Measurements from ENCODE around the gene BICD1. TPM values are rescaled to one million over a fixed set of nuclear protein-coding genes. Genes with fewer than 3 reads are reported as not detected.
"Not testable (repeated sequence)": the region's sequence is repeated elsewhere in the genome, so short reads cannot be mapped to it uniquely, and the experiment has no call there.

Gene BICD1
- total RNA-seq, 1 donor from 2014 or later, result 33.8 TPM

DNA sequence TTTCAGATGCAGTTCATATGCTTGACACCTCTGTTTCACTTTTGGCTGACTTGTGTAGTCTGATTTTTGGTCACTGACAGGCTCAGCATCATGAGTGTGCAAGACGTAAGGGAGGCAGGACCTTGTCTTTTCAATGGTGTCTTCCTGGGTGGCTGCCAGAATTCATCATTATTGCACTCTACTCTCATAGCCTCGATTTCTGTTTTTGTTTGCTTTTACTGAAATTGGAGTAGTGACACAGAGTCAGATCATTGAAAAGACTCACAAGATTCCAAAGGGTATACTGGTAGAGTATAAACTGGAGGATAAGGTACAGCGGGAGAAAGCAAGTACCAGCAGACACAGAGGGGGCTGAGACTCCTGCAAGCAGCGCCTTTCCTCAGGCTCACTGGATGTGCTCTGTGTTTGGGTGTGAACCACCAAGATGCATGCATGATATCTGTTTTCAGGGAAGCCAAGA is 166.4 kb downstream of the BICD1 start:
- intact Hi-C loops (cut with DNase I), result no loop called here
- Histone ChIP-seq H3K27me3 (no peaks in the 10 kb centered on the region), H3K9me3 (no peaks in the 10 kb centered on the region), H3K27ac (no peak overlapping the region), H3K4me1 (no peaks in the 10 kb centered on the region), H3K4me3 (no peak overlapping the region), H3K36me3 (no peaks in the 10 kb centered on the region)
- TF ChIP-seq CTCF (IDR thresholded peaks at IDR 0.05), result no peak
- DNase-seq (ENCODE audit: low spot score in 2 of 2), result no peak

DNA sequence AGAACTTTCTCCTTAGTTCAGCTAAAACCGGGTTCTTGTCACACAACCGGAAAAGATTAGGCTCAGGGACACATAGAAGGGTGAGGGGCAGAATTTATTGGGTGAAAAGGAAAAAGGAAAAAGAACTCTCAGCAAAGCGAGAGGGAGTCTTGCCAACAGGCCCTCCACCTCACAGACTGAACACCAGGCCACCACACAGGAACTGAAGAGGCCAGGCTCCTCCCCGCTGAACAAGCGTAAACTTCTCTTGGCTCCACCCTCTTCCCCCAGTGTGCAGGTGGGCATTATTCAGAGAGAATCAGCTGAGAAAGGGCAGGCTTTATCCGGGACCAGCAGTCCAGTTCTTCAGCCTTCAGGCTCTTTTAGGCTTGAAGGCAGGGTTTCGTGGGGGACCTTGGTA is 167.1 kb downstream of the BICD1 start:
- no peak for DNase-seq (ENCODE audit: low spot score in 2 of 2)
- no peak overlapping the region for H3K4me3 ChIP-seq

GRCh38 chr12:32274665-32275064 is 168.0 kb downstream of the BICD1 start:
- Histone ChIP-seq H3K36me3 (no peaks in the 10 kb centered on the region), H3K27me3 (no peaks in the 10 kb centered on the region), H3K9me3 (no peaks in the 10 kb centered on the region), H3K4me1 (no peaks in the 10 kb centered on the region), H3K27ac (no peak overlapping the region), H3K4me3 (no peak overlapping the region)
- intact Hi-C loops (cut with DNase I), result no loop called here
- DNase-seq (ENCODE audit: low spot score in 2 of 2), result no peak
- no peak for TF ChIP-seq CTCF (IDR thresholded peaks at IDR 0.05)

More for the DNA sequence above, 167.1 kb downstream of the BICD1 start:
- Histone ChIP-seq H3K9me3 (no peaks in the 10 kb centered on the region), H3K27me3 (no peaks in the 10 kb centered on the region), H3K27ac (no peak overlapping the region), H3K36me3 (no peaks in the 10 kb centered on the region), H3K4me1 (no peaks in the 10 kb centered on the region)
- no peak for TF ChIP-seq CTCF (IDR thresholded peaks at IDR 0.05)
- intact Hi-C loops (cut with DNase I), result no loop called here

- DNase-seq (ENCODE audit: low spot score in 2 of 2); H3K9me3 ChIP-seq; intact Hi-C loops (cut with DNase I); H3K27me3 ChIP-seq; H3K27ac ChIP-seq; H3K4me3 ChIP-seq; H3K4me1 ChIP-seq; H3K36me3 ChIP-seq: not testable (repeated sequence)
Measured at GRCh38 chr12:32275520-32275919, 168.9 kb downstream of the BICD1 start.

DNA sequence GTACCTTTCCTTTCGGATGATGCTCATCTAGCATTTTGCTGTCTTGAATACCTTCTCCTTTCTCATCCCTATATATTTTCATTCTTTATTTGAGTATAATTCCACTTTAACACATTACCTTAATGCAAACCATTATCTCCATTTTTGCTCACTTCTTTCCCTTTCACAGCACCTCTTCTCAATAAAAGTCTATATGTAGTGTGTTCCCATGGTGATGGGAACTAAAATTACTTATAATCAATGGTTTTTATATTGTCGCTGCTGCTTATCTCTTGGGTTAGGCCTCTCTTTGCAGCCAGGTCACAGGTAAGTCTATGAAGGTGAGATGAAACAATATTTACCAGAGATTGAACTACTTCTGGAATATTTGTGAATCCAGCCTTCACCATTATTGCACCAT is 171.1 kb downstream of the BICD1 start:
- TF ChIP-seq CTCF (IDR thresholded peaks at IDR 0.05), result no peak
- no peak overlapping the region for H3K27ac ChIP-seq
- H3K27me3 ChIP-seq, result no peaks in the 10 kb centered on the region
- H3K36me3 ChIP-seq, result no peaks in the 10 kb centered on the region
- intact Hi-C loops (cut with DNase I), result no loop called here
- H3K9me3 ChIP-seq, result no peaks in the 10 kb centered on the region
- H3K4me1 ChIP-seq, result no peaks in the 10 kb centered on the region
- no peak overlapping the region for H3K4me3 ChIP-seq
- no peak for DNase-seq (ENCODE audit: low spot score in 2 of 2)

GRCh38 chr12:32281098-32281497 is 174.5 kb downstream of the BICD1 start:
- TF ChIP-seq CTCF (IDR thresholded peaks at IDR 0.05), result no peak
- no peaks in the 10 kb centered on the region for H3K36me3 ChIP-seq
- no peak for DNase-seq (ENCODE audit: low spot score in 2 of 2)
- no peaks in the 10 kb centered on the region for H3K4me1 ChIP-seq
- no peaks in the 10 kb centered on the region for H3K27me3 ChIP-seq
- H3K4me3 ChIP-seq, result no peak overlapping the region
- H3K9me3 ChIP-seq, result no peaks in the 10 kb centered on the region
- H3K27ac ChIP-seq, result no peak overlapping the region
- intact Hi-C loops (cut with DNase I), result no loop called here

All from ascending aorta (tissue), 2 donors.